GM21737 (cell line): Measurements from ENCODE around the gene SLFN14.
"Not testable (repeated sequence)": the region's sequence is repeated elsewhere in the genome, so short reads cannot be mapped to it uniquely, and the experiment has no call there.

ENCODE experiments used
- ATAC-seq: cut with Tn5 transposase; IDR thresholded peaks from one replicate; pipeline ENCODE4 v1.9.1; 2021; ENCODE audit warnings: mild to moderate bottlenecking, moderate library complexity; ENCODE audit not compliant: unreplicated experiment

The SLFN14 gene

DNA sequence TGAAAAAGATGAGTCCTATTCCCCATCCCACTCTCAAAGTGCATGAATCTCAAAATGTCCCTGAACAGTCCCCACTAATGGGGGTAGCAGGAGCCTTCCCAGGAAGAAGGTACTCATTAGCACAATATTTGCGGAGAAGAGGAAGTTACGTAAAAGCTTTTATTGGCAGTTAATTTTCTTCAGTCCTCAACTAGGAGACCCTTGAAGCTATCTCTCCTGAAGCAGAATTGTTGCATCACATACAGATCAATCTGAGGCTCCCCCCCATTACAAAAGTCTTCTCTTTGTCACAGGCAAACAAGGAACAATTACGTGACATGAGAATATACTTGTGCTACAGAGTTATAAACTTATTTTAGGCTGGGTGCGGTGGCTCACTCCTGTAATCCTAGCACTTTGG lies 37.3 kb downstream of the SLFN14 start:
- no peak for ATAC-seq

DNA sequence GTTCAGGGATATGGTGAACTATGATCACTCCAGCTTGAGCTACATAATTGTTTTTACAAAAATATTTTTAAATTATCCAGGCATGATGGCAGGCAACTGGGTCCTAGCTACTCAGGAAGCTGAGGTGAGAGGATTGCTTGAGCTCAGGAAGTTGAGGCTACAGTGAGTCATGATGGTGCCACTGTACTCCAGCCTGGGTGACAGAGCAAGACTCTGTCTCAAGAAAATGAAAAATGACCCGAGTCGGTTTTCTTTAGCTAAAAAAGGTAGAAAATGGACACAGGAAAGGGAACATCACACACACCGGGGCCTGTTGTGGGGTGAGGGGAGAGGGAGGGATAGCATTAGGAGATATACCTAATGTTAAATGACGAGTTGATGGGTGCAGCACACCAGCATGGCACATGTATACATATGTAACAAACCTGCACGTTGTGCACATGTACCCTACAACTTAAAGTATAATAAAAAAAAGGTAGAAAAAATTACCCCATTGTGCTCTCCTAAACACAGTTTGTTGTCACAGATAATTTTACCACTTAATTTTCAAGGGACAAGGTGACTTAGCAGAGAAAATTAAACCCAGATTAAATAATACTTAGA lies 38.9 kb downstream of the SLFN14 start:
- ATAC-seq = not testable (repeated sequence)

DNA sequence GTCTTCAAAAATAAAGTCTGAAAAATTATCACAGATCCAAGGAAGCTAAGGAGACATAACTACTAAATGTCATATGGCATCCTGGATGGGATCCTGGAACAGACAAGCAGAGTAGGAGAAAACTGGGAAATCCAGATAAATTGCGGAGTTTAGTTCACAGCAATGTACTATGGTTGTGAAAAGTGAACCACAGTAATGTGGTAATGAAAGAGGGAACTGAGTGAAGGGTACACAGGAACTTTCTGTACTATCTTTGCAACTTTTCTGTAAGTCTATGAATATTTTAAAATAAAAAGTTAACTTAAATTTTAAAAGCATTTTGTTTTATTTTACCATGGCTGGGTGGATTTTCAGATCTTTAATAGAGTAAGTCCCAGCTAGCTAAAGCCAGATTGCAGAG lies 39.5 kb downstream of the SLFN14 start:
- ATAC-seq = no peak

GRCh38 chr17:35519906-35520442 lies 40.6 kb downstream of the SLFN14 start:
- no peak for ATAC-seq

DNA sequence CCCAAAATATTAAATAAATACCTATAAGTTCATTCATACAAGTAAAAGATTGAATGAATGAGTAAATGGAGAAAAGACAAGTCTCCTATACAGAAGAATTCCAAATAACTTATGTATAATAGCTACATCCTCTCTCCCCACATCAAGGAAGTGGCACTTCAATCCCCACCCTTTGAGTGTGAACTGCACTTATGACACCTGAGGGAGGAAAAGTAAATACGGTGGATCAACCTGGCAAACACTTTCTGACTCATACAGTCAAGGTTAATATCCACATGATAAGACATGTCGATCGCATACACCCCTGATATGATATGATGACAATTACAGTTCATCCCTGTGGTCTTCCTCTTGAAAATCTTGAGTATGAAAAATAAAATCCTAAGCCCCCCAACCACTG lies 41.2 kb downstream of the SLFN14 start:
- ATAC-seq = no peak

GRCh38 chr17:35518431-35518830 lies 42.2 kb downstream of the SLFN14 start:
- not testable (repeated sequence) for ATAC-seq

GRCh38 chr17:35515027-35515426 lies 45.6 kb downstream of the SLFN14 start:
- no peak for ATAC-seq

DNA sequence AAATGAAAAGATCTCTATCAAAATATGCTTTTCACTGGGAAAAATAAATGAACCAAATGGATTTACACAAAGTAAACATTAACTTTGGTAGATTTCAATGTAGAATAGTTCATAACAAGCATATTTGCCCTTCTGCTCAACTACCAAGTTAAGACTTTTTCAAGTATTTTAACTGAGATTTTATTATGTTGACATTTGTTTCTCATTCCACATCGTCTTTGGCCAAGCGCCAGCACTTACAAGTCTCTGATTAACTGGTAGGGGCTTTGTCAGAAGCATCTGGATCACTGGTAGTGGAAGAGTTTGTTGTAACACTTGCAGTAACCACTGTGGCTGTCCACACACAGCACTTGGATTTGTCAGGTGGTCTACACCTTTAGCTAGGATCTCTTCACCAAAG lies 46.1 kb downstream of the SLFN14 start:
- ATAC-seq = no peak
